GM21723 (cell line): ENCODE results near the gene GPR26.

ENCODE experiments used
- ATAC-seq: cut with Tn5 transposase; IDR thresholded peaks from one replicate; pipeline ENCODE4 v1.9.1; 2021; ENCODE audit warnings: mild to moderate bottlenecking, moderate library complexity; ENCODE audit not compliant: unreplicated experiment

Gene GPR26

DNA sequence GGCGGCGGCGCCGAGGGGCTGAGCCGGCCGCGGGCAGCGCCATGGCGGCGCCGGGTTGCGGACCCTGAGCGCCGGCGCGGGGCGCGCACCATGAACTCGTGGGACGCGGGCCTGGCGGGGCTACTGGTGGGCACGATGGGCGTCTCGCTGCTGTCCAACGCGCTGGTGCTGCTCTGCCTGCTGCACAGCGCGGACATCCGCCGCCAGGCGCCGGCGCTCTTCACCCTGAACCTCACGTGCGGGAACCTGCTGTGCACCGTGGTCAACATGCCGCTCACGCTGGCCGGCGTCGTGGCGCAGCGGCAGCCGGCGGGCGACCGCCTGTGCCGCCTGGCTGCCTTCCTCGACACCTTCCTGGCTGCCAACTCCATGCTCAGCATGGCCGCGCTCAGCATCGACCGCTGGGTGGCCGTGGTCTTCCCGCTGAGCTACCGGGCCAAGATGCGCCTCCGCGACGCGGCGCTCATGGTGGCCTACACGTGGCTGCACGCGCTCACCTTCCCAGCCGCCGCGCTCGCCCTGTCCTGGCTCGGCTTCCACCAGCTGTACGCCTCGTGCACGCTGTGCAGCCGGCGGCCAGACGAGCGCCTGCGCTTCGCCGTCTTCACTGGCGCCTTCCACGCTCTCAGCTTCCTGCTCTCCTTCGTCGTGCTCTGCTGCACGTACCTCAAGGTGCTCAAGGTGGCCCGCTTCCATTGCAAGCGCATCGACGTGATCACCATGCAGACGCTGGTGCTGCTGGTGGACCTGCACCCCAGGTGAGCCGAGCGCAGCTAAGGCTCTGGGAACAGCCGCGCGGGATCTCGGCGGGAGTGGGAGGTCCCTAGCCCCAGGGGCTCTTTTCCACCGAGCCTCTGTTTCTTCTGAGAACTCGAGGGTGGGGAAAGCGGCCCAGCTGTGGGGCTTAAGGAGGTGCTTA, at the start of gene GPR26:
Gene GPR26 (plus strand): TSS at position 38 of the 919 bp plus-strand sequence. CDS start 53 bp downstream, at position 91.
- no peak for ATAC-seq

- ATAC-seq = no peak
Measured at GRCh38 chr10:123618224-123618623, 47.9 kb upstream of the GPR26 start.

DNA sequence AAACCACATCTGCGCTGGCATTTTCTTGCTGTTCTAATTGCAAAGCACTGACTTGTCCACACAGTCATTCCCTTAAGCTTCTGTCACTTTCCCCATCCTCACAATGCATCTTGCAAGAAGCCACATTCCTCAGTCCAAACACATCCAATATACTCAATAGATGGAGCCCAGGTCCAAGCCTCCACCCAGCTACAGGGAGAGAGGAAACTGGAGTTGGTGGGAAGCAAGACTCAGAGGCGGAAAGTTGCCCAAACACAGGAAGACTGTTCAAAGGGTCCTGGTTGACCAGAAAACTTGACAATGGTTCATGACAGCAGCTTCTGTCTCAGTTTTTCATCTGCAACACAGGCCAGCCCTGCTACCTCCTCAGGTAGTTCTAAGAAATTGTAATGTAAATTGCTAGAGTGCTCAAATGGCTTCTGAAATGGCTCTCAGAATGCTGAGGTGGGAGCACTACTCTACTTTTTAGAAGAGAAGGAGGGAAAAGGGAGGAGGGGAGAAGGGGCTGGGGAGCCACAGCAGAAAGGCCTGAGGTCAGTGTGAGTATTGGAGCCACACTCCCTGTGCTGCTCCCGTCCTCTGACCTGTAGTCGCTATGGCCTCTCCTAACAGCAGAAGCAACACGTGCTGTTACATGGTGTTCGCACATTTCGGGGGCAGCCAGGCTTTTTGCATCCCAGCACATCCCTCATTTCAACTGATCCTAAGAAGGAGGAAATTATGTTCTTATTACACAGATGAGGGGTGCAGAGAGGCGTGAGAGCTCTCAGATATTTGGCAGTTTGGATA, 46.9 kb upstream of the GPR26 start:
- ATAC-seq = no peak

- ATAC-seq = no peak
Measured at GRCh38 chr10:123620621-123621020, 45.5 kb upstream of the GPR26 start.

DNA sequence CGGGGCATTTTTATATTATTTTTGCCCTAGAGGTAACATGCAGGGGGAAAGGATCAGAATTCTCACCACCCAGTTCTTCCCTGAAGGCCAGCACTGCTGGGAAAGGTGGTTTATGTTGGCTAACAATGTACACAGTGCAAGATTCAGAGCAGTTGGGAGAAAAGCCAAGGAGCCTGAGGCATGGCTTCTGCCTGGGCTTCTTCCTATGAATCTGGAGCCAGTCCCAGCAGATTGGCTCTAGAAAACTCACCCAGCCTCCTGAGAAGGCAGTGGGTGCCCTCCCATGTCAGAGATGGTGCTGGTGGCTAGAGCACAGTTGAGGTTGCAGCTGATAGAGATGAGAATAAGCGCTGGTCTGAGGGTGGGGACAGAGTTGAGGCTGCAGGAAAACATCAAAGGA, 44.7 kb upstream of the GPR26 start:
- no peak for ATAC-seq

GRCh38 chr10:123621916-123622315, 44.2 kb upstream of the GPR26 start:
- no peak for ATAC-seq

DNA sequence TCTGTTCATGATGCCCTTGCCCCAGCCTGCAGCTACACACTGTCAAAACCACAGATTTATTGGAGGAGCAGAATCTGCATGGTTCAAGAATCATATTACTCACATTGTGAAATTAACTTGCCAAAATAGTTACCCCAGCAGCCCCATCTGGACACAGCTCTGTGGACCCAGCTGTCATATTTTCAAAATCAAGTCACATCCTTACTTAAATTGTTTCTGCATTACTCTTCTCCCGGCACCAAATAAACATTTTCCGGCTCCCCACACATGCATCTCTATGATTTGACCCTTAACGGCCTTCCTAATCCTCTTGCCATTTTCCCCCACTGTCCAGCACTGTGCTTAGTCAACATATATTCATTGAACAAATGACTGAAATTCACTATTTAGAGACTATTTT, 43.8 kb upstream of the GPR26 start:
- no peak for ATAC-seq

- no peak for ATAC-seq
Measured at GRCh38 chr10:123624086-123624485, 42.1 kb upstream of the GPR26 start.

- no peak for ATAC-seq
Measured at GRCh38 chr10:123633106-123633505, 33.0 kb upstream of the GPR26 start.

- no peak for ATAC-seq
Measured at GRCh38 chr10:123633636-123634035, 32.5 kb upstream of the GPR26 start.

GRCh38 chr10:123634221-123634620, 31.9 kb upstream of the GPR26 start:
- no peak for ATAC-seq

GRCh38 chr10:123635131-123635530, 31.0 kb upstream of the GPR26 start:
- ATAC-seq = no peak

- no peak for ATAC-seq
Measured at GRCh38 chr10:123635745-123636144, 30.4 kb upstream of the GPR26 start.

GRCh38 chr10:123636598-123637325, 29.4 kb upstream of the GPR26 start:
- no peak for ATAC-seq

DNA sequence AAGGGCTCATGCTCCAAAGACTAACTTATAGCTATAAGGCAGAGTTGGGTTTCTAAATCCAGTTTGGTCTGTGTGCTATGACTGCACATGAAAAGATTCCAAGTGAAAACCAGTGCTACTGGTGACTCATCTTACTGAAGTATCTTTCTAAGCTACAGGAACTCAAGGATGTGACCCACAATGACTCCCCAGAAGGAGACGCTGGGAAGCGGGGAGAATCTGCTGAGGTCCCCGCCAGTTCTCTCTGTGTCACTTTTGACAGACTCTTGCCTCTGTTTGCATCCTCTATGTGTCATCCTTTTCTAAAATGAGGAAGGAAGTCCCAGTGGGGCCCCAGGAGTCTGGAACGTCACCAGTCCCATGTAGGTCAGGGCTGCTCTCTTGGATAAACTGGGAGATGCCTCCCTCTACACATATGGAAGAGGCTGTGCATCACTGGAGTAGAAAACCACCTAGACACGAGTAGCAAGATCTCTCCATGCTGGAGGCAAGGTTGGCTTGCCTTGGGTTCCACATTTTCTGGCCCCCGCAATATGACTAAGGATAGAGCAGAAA, 28.8 kb upstream of the GPR26 start:
- ATAC-seq = no peak

DNA sequence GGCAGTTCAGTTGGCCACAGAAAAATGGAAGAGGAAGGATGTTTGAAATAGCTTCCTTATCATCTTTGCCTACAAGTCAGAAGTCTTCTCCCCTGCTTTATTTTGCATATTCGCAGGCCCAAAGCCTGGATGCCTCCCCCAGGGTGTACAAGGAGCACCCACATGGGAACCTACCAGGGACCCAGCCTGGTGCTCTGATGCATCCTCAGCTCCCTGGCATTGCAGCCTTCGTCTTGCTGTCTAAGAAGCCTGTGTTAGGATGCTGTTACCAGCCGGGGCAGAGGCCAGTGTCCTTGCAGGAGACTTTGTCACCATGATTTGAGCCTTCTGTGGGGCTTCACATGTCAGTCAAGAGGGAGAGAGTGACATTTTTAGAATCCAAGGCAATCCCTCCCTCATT, 27.0 kb upstream of the GPR26 start:
- no peak for ATAC-seq

DNA sequence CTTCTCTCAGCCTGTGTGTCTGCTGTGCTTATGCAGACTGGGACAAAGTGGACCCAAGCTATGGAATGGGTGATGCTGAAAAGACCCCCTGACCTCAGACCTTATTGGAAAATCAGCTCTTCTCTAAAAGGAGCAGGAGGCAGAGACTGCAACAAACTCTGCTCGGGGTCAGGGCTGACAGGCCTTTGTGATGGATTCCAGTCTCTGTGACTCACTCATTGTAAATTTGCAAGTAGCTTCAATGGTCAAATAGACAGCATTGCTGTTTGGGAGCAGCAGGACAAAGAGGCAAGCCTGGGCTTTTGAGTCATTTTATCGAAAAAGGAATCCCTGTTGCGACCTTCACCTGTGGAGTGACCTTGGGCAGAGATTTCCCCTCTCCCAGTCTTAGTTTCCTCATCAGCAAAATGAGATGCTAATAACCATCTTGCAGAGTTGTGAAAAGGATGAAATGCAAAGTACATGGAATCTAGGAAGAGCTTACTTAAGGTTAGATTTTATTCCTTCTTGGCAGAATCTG, 26.1 kb upstream of the GPR26 start:
- ATAC-seq = no peak

DNA sequence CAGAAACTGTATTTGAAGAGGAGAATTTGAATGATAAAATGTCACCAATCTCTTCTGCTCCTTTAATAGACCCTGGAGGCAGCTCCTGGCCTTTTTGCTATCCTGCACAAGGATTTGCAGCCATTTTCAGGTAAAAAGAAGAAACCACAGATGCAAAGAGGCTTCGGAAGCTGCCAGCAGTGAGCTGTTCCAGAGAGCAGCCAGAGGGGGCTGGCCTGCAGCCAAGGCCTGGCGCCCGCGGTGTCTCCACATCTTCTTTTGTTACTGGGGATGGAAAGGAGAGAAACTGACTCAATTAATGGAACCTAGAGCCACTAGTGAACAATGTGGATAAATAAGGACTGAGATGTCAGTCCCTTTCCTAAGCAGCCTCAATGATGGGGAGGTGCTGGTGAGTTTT, 23.9 kb upstream of the GPR26 start:
- no peak for ATAC-seq

- no peak for ATAC-seq
Measured at GRCh38 chr10:123642697-123643096, 23.5 kb upstream of the GPR26 start.

DNA sequence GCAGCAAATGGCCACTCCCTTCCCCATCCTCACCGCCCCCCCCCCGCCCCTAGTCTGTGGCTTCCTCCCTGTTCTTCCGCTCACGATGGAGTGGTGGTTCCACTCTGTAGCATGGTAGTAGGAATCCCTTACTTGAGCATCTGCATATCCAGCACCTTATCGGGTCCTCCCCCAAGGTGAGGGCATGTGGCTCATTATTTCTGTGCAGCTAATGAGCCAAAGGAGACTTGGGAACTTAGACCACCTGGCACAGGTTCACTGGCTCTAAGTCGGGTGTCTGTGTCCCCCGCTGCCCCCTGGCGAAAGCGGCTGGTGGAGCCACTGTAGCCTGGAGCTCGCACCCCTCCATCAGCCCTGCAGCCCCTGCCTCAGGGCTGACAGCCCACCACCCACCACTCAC, 22.8 kb upstream of the GPR26 start:
- no peak for ATAC-seq

- ATAC-seq = no peak
Measured at GRCh38 chr10:123645016-123645415, 21.1 kb upstream of the GPR26 start.
